AG04450 (cell line): ENCODE measurements around the gene ENHO. TPM values are rescaled to one million over a fixed set of nuclear protein-coding genes. Genes with fewer than 3 reads are reported as not detected.

ENCODE experiments used
- CTCF ChIA-PET: fragments of 300-600, 350-600 bp; formaldehyde crosslinking; extraction: SDS; loops from one replicate; lab custom pipeline; 2022; ENCODE audit warnings: antibody characterized with exemption, inconsistent platforms; lab: Charles Lee
- POLR2A ChIA-PET: fragments of 350-600 bp; formaldehyde crosslinking; extraction: SDS; loops from one replicate; lab custom pipeline; 2021; ENCODE audit warnings: antibody characterized with exemption, inconsistent platforms; lab: Yijun Ruan, JAX
- DNase-seq: peaks from one replicate; pipeline ENCODE4 v3.0.0-alpha.2; 2011; ENCODE audit warnings: low read depth, low spot score
- H3K27ac ChIP-seq: one replicate; pipeline ENCODE4 v1.5.1; 2012; ENCODE audit warnings: low read depth, low read length, control low read depth
- H3K27me3 ChIP-seq: one replicate; pipeline ENCODE4 v1.6.0; 2012; ENCODE audit warnings: low read length; ENCODE audit not compliant: control insufficient read depth, insufficient read depth
- H3K4me3 ChIP-seq: 2 replicates; pipeline ENCODE4 v1.5.1; 2011; ENCODE audit warnings: mild to moderate bottlenecking, low read depth, low read length, control low read depth
- H3K9me3 ChIP-seq: 2 replicates; pipeline ENCODE4 v1.5.1; 2012; ENCODE audit warnings: low read length; ENCODE audit not compliant: control insufficient read depth, insufficient read depth
- CTCF ChIP-seq: IDR thresholded peaks from 2 replicates; pipeline ENCODE4 v1.5.1; 2011; ENCODE audit warnings: low read depth, low read length, control low read depth, inconsistent platforms
- polyA plus RNA-seq: library from polyadenylated mRNA; depleted of rRNA; stranded (reverse); fragments of >200 nt; gene quantifications from 2 replicates; pipeline ENCODE4 v1.2.3, GENCODE V29; 2011

The ENHO gene
- polyA plus RNA-seq, 1 experiment = not detected

GRCh38 chr9:34512131-34513078 lies 10.4 kb downstream of the ENHO start:
- TF ChIP-seq CTCF = no peak
- no peak overlapping the region for H3K4me3 ChIP-seq
- no peaks in the 10 kb centered on the region for H3K9me3 ChIP-seq
- ChIA-PET CTCF (interaction anchor here (1.0 to 5.2 kb wide), 2 partner anchors 11 to 108 kb away, joined by 3 to 28 read pairs; no protein-coding TSS in a partner anchor), POLR2A (interaction anchor here (0.6 kb wide), 1 partner anchor 471 kb away, joined by 10 read pairs; no protein-coding TSS in a partner anchor)
- DNase-seq = no peak
- H3K27me3 ChIP-seq = peaks cover 36% of the 10 kb centered on the region
- H3K27ac ChIP-seq = no peak overlapping the region

GRCh38 chr9:34510497-34511468 lies 12.0 kb downstream of the ENHO start:
- H3K4me3 ChIP-seq = no peak overlapping the region
- no peak overlapping the region for H3K27ac ChIP-seq
- DNase-seq = no peak
- no peaks in the 10 kb centered on the region for H3K9me3 ChIP-seq
- TF ChIP-seq CTCF = no peak
- POLR2A ChIA-PET = no interaction called here
- H3K27me3 ChIP-seq = peaks cover 34% of the 10 kb centered on the region
- CTCF ChIA-PET = interaction anchor here (0.9 to 5.2 kb wide), 3 partner anchors 9 to 132 kb away, joined by 3 to 28 read pairs (median 6); no protein-coding TSS in a partner anchor

GRCh38 chr9:34508951-34509350 lies 13.8 kb downstream of the ENHO start:
- Histone ChIP-seq H3K27me3 (peaks cover 47% of the 10 kb centered on the region), H3K4me3 (no peak overlapping the region), H3K9me3 (no peaks in the 10 kb centered on the region), H3K27ac (no peak overlapping the region)
- no peak for DNase-seq
- TF ChIP-seq CTCF = no peak
- ChIA-PET POLR2A (no interaction called here), CTCF (no interaction called here)

DNA sequence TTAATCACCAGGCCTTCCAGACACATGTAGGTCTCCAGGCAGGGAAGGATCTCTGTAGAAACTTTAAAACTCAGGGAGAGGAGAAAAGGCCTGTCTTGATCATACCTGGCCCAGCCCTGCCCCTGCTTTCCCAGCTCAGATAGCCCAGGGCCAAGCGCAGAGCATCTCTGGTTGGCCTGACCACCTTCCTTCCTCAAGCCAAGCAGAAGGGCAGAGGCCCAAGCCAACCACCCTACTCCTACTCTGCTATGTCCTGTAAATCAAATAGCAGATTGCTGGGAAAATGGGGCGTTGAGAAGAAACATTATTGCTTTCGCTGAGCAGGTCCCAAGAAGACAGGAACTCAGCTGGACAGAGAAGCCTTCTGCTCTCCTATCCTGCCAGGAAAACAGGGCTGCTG lies 14.3 kb downstream of the ENHO start:
- H3K27me3 ChIP-seq = peaks cover 52% of the 10 kb centered on the region
- CTCF ChIA-PET = no interaction called here
- DNase-seq = no peak
- TF ChIP-seq CTCF = no peak
- H3K4me3 ChIP-seq = no peak overlapping the region
- no peaks in the 10 kb centered on the region for H3K9me3 ChIP-seq
- POLR2A ChIA-PET = no interaction called here
- H3K27ac ChIP-seq = no peak overlapping the region
